ENCODE data around the gene PDK2. TPM values are rescaled to one million over a fixed set of nuclear protein-coding genes. Genes with fewer than 3 reads are reported as not detected.

The PDK2 gene
- total RNA-seq, 4 donors from 2014 or later, result 37.9 to 77.7 (median 49.8) TPM

GRCh38 chr17:50047488-50048126 is 47.5 kb upstream of the PDK2 start:
- Histone ChIP-seq H3K27me3 (no peaks in the 10 kb centered on the region), H3K36me3 (no peaks in the 10 kb centered on the region), H3K4me3 (no peak overlapping the region), H3K27ac (peak overlapping the region in 2 of 4 donors; percentile 50 to 72), H3K9me3 (no peaks in the 10 kb centered on the region), H3K4me1 (peaks cover 0 to 83% (median 27%) of the 10 kb centered on the region in 4 donors)
- peak in 1 of 2 donors; percentile 10 for DNase-seq (ENCODE audit: low spot score in 2 of 2)
- TF ChIP-seq POLR2A (IDR thresholded peaks at IDR 0.05) (no peak), EP300 (IDR thresholded peaks at IDR 0.05) (no peak)
- TF ChIP-seq, protein P1, sequence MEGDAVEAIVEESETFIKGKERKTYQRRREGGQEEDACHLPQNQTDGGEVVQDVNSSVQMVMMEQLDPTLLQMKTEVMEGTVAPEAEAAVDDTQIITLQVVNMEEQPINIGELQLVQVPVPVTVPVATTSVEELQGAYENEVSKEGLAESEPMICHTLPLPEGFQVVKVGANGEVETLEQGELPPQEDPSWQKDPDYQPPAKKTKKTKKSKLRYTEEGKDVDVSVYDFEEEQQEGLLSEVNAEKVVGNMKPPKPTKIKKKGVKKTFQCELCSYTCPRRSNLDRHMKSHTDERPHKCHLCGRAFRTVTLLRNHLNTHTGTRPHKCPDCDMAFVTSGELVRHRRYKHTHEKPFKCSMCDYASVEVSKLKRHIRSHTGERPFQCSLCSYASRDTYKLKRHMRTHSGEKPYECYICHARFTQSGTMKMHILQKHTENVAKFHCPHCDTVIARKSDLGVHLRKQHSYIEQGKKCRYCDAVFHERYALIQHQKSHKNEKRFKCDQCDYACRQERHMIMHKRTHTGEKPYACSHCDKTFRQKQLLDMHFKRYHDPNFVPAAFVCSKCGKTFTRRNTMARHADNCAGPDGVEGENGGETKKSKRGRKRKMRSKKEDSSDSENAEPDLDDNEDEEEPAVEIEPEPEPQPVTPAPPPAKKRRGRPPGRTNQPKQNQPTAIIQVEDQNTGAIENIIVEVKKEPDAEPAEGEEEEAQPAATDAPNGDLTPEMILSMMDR (IDR thresholded peaks at IDR 0.05), result no peak
- WGBS, 2 donors, result 49% methylated on average over 8 to 9 of the region's 9 CpGs

DNA sequence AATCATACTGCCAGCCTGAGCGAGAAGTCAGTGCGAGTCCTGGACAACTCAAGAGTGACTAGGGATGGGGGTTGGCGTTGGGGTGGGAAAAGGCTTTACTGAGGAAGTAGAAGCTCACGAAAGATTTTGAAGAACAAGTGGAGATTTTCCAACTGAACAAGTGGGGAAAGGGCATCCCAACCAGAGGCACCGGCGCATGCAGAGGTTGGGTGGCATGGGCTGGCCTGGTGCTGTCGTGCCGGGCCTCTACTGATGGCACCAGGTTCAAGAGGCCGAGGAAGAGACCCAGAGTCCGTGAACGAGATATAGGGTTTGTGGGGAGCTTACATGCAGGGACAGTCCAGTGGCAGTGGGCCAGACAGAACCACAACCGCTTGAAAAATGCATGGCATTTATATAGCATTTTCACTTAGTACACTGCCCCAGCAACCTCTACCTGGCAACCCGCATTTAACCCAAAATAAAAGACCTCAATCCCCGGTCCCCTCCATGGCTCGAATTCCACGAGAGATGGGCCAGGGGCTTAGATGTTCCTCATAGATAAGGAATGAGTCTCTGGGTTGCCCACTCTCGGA is 46.9 kb upstream of the PDK2 start:
- Histone ChIP-seq H3K4me1 (peaks cover 0 to 82% (median 25%) of the 10 kb centered on the region in 4 donors), H3K27ac (peak overlapping the region in 2 of 4 donors; percentile 50 to 72), H3K9me3 (no peaks in the 10 kb centered on the region), H3K27me3 (no peaks in the 10 kb centered on the region), H3K36me3 (no peaks in the 10 kb centered on the region), H3K4me3 (no peak overlapping the region)
- DNase-seq (ENCODE audit: low spot score in 2 of 2), result peak in 1 of 2 donors; percentile 7
- WGBS, 2 donors, result 92 to 94% methylated on average over 17 of the region's 17 CpGs
- TF ChIP-seq EP300 (IDR thresholded peaks at IDR 0.05) (no peak), POLR2A (IDR thresholded peaks at IDR 0.05) (no peak)
- TF ChIP-seq, protein P1 (IDR thresholded peaks at IDR 0.05), result no peak

DNA sequence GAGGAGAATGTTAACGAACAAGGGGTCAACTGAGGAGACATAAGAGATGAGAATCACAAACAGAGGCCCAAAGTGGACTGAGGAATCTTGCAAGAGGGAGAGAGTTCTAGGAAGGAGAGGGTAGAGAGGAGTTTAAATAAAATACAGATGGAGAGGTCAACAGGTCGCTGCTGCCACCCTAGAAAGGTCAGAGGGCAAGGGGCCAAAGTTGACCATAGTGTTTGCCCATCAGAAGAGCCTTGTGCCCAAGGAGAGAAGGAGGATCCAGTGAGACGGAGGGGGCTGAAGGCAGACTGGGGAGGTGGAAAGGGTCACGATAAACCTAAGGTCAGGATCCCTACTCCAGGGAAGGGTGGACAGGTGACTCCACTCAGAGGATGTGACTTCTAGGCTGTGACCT is 46.2 kb upstream of the PDK2 start:
- H3K4me3 ChIP-seq, result no peak overlapping the region
- DNase-seq (ENCODE audit: low spot score in 2 of 2), result no peak
- H3K9me3 ChIP-seq, result no peaks in the 10 kb centered on the region
- no peaks in the 10 kb centered on the region for H3K36me3 ChIP-seq
- TF ChIP-seq POLR2A (IDR thresholded peaks at IDR 0.05) (no peak), EP300 (IDR thresholded peaks at IDR 0.05) (no peak)
- TF ChIP-seq, protein P1 (IDR thresholded peaks at IDR 0.05), result no peak
- WGBS, 2 donors, result 64 to 66% methylated on average over 4 of the region's 4 CpGs
- H3K27ac ChIP-seq, result no peak overlapping the region
- peaks cover 0 to 79% (median 23%) of the 10 kb centered on the region in 4 donors for H3K4me1 ChIP-seq
- no peaks in the 10 kb centered on the region for H3K27me3 ChIP-seq

DNA sequence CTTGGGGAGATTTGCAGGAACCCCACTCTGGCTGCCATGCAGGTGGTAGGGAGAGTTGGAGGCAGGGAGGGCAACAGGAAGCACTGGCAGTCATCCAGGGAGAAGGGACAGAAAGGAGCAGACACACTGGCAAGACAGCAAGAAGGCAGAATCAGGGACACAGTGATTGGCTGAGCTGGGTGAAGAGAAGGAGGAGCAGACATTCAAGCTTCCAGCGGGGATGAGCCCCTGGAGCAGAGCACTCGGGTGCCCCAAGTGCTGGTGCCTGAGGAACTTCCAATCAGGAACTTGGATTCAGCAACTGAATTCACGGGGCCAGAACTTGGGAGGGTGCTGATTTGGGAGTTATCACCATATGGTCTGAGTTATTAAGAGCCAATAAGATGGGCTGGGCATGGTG is 45.5 kb upstream of the PDK2 start:
- Histone ChIP-seq H3K4me1 (peaks cover 0 to 79% (median 20%) of the 10 kb centered on the region in 4 donors), H3K27me3 (no peaks in the 10 kb centered on the region)

More for the DNA sequence above, 45.5 kb upstream of the PDK2 start:
- WGBS, 2 donors, result 78 to 79% methylated on average over 3 of the region's 3 CpGs
- H3K36me3 ChIP-seq, result no peaks in the 10 kb centered on the region
- no peaks in the 10 kb centered on the region for H3K9me3 ChIP-seq
- H3K27ac ChIP-seq, result peak overlapping the region in 1 of 4 donors; percentile 32
- TF ChIP-seq POLR2A (IDR thresholded peaks at IDR 0.05) (no peak), EP300 (IDR thresholded peaks at IDR 0.05) (no peak)
- TF ChIP-seq, protein P1 (IDR thresholded peaks at IDR 0.05), result no peak
- no peak for DNase-seq (ENCODE audit: low spot score in 2 of 2)
- H3K4me3 ChIP-seq, result no peak overlapping the region
